Mucosa of gallbladder (tissue), 1 donor: ENCODE data around the gene HSPB7. TPM values are rescaled to one million over a fixed set of nuclear protein-coding genes. Genes with fewer than 3 reads are reported as not detected.
"Not testable (repeated sequence)": the region's sequence is repeated elsewhere in the genome, so short reads cannot be mapped to it uniquely, and the experiment has no call there.

ENCODE experiments used
- DNase-seq: peaks from one replicate; pipeline ENCODE4 v3.0.0-alpha.2; 2020; ENCODE audit warnings: low spot score
- total RNA-seq: library from RNA; stranded (reverse); gene quantifications from one replicate; pipeline ENCODE4 v1.2.1, GENCODE V29; 2021
- donor health status: DM: no; HTN: no; CAD: no.

The HSPB7 gene
- total RNA-seq, 1 donor from 2014 or later: 187 TPM

DNA sequence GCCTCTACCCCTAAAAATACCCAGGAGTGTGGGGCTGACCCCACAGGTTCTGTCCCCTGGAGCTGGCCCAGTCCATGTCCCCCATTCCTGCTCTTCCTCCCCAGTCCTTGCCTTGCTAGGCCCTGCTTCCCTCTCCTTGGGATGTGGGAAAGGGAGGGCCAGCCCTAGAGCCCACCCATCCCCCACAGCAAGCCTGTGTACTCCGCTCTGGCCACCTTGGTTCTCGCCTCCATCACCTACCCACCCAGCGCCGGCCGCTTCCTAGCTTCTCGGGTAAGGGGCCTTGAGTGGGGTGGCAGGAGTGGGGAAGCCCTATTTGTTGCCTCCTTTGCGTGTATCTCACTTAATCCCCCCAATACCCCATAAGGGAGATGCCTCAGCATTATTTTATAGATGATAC, 32.5 kb upstream of the HSPB7 start:
- no peak for DNase-seq

DNA sequence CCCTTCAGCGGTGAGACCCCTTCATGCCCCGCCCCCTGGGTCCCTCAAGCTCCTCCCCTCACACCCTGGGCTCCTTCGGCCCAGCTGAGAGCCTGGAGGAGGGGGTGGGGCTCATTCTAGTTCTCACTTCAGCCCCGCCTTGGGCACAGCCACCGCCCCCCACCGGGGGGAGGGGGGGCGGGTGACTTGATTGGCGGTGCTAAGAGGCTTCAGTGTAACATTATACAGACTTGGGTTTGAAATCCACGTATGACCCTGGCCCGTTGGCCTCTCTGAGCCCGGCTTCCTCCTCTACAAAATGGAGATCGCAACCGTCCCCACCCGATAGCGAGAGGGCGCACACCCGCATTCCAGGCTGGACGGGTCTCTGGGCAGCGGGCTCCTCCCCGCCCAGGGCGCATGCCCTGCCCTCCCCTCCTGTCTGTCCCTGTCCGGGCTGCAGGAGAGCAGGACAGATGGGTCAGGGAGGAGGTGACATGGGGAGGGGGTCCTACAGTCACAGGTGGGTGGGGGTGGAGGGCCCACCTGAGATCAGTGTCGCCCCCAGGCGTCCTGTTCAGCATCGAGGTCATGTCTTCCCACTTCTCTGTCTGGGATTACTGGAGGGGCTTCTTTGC, 30.8 kb upstream of the HSPB7 start:
- no peak for DNase-seq

DNA sequence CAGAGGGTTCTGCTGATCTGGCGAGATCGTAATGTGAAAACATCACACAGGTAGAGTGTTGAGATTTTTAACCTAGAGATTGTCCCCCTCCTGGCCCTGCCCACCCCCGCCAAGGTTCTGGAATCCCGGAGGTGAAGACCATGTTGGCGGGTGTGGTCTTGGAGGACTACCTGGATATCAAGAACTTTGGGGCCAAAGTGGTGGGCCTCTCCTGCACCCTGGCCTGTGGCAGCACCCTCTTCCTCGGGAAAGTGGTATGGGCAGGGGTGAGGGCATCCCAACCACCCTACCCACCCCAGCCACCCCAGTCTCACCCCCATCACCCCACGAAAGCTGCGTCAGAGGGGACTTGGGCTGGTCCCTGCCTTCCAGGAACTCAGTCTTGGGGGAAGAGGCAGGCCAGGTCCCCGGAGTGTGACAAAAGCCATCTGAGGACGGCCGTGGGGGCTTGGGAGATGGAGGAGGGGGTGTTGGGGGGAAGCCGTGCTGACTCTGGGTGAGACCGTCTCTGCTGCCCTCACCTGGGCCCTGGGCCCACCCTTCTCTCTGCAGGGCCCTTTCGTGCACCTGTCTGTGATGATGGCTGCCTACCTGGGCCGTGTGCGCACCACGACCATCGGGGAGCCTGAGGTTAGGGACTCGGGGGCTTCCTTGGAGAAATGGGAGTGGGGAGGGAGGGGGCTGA, 30.1 kb upstream of the HSPB7 start:
- DNase-seq: no peak

DNA sequence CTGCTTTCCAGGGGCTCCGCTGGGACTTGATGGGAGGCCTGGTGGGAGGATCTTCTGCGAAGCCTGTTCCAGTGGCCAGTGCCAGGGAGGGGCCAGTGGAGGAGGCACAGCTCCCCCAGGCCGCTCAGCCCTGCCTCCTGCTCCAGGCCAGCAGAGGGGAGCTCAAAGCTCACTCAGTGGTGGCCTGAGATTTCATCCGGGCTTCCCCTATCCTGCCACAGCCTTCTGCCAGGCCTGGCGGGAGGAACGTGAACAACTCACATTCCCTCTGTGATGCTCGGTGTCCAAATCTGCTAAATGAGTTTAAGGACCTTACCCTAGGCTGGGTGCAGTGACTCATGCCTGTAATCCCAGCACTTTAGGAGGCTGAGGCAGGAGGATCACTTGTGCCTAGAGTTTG, 29.0 kb upstream of the HSPB7 start:
- no peak for DNase-seq

DNA sequence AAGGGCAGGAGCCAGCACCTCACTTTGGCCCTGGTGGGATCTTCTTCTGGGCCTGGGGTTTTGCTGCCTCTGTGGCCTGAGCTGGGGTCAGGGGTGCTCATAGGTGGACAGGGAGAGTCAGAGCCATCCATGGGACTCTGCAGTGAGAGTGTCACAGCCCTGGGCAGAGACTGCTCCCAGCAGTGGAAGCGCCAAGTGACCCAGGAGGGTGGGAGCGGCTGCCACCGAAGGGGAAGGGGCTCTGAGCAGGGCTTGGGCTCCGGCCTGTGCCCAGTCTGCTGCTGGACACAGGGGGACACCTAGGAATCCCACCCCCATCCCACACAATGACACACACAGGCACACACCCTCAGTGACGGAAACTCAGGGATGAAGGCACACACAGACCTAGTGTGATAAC, 26.1 kb upstream of the HSPB7 start:
- DNase-seq: no peak

DNA sequence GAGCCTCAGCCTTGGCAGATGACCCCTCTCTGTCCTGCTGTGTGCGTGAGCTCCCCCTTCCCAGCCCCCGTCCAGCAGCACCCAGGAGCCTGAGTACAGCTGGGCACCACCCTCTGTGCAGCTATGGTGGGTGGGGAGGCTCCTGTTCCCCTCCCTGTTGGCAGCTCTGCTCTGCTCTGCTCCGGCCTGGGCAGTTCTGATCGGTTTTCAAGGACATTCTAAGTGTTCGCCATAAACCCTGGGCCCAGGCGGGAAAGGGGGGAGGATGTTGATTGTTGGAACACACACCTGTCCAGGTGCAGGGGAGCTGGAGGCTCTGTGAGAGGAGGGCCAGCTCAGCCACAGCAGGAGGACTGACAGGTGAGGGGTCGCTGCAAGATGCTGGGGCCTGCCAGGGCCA, 25.7 kb upstream of the HSPB7 start, which contains the start of gene CLCNKB:
TSS of gene CLCNKB (plus strand) at position 262 of the 400 bp plus-strand sequence. CDS start 711 bp downstream, outside the sequence.
- no peak for DNase-seq

DNA sequence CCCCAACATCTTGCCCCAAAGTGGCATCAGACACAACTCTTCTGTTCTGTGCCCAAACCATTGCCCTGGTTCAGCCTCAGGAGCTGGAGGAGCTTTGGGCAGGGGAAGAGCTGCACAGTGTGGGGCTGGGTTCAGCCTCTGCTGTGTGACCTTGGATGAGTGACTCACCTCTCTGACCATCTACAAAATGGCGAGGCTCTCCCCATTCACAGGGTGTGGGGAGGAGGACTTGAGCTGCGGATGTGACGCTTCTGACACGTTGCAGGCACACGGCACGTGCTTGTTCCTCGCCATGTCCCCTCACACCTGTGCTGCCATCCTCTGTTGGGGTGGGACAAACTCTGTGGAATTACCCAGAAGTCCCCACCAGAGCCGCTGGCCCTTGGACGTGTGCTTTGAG, 24.8 kb upstream of the HSPB7 start:
- not testable (repeated sequence) for DNase-seq

DNA sequence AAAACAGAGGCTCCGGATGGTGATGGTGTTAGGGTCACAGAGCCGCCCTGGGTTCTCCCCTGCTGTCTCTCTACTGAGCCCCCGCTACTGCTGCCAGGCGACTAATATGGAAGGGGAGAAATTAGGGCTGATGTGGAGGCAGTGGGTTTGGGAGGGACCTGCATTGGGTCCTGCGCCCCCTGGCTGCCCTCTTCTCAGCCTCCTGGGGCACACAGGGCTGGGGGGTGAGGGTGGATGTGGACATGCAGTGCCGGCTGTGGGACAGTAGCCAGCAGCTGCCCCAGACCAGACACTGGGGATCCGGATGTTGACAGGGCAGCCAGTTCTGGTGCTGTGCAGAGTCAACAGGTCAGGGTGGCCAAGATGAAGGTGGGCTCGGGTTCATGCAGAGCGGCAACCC, 24.3 kb upstream of the HSPB7 start:
- DNase-seq: no peak

DNA sequence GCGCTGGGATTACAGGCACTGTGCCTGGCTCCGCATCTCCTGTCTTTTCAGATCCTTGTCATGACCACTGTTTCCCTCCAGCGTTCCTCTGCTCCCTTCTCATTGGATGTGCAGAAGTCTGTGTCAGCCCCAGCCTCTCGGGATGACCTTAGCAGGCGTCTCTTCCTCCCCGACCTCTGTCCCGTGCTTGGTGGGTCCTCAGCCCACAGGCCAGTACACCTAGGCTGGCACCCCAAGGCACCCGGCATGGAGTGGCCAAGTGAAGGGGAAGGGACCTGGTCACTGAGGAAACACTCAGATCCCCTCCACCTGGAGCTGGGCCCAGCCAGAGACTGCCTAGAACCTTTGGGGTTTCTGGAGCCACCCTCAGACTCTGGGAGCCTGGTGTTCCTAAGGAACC, 23.4 kb upstream of the HSPB7 start:
- no peak for DNase-seq

DNA sequence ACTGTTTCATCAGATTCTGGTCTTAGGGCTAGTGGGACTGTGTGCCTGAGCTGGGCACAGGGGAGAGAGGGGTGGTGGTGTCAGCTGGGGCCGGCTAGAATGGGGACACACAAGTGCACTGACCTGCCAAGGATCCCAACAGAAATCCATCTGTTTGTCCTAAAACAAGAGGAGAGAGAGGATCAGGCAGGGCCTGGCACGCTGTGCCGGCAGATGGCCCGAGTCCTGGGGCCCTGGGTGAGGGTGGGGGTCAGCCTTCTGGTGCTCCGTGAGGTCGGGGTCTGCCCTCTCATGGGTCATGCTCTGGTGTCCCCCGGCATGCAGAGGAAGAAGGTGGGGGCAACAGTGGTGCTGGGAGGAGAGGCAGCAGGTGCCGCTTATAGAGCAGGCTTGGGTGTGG, 22.0 kb upstream of the HSPB7 start:
- DNase-seq: not testable (repeated sequence)

DNA sequence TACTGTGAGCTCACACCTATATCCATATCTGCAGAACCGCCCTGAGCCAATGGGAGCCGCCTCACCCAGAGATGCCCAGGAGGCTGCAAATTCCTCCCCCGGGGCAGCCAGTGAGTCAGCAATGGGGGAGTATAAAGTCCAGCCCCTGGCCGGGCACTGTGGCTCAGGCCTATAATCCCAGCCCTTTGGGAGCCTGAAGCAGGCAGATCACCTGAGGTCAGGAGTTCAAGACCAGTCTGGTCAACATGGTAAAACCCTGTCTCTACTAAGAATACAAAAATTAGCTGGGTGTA, 20.7 kb upstream of the HSPB7 start:
- no peak for DNase-seq

DNA sequence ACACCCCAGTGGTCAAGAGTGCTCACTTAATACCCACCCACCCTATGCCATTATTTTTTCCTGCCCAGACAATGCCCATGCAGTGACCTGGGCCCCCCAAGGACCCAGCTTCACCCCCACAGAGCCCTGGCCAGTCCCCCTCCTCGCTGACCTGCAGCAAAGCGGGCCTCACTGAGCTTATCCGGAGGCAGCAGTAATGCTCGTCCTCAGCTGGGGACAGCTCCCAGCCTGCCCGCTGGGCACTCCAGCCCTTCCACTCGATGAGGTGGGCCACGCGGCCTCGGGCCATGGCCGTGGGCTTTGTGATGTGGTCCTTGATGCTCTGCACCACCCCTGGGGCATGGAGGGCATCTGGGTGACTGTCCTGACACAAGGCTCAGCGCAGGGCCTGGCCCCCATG, 18.6 kb upstream of the HSPB7 start:
- DNase-seq: not testable (repeated sequence)

DNA sequence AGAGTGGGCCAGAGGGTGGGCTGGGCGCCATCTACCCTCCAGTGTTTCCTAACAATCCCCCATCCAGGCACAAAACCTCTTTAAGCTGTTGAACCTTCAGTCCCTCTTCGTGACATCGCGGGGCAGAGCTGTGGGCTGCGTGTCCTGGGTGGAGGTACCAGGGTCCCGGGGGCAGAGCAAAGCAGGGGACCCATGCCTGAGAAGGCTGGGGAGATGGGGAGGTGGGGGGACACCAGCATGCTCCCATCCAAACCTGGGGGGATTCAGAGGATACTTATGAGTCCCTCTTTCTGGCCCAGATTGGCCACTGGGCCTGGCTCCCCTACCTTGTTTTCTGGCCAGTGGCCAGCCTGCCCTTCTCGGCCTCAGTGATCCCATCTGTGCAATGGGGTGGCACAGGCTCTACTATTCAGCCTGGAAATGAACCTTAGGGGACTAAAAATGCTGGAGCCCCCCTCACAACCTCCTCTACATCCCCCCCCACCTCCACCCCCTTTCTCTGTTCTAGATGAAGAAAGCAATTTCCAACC, 15.3 kb upstream of the HSPB7 start:
- DNase-seq: not testable (repeated sequence)

DNA sequence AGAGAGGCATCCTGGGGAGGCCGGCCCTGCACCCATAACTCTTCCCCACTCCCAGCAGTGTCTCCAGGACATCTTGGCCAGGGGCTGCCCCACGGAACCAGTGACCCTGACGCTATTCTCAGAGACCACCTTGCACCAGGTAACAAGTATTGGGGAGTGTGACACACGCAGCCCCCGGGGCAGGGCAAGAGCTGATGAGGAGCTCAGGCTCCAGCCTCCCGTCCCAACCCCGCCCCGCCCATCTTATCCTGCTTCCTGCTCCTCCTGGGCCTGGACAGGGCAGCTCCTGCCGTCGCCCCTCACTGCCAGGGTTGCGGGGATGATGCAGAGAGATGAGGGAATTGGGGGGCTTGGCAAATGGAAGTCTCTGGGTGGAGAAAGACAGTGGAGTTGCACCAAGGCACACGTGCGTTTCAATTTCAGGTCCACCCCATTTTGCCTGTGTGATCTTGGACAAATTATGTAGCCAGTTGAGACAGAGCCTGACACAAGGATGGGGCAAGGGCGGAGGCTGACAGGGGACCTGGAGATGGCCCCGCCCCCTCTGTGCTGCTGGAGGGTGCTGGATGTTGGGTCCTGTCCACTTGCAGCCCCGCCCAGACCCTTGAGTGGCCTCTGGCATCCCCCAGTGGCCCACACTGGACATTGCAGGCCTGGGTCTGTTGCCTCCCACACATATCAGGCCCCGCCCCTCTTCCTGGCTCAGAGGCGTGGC, 14.7 kb upstream of the HSPB7 start:
- DNase-seq: peak; percentile 77

DNA sequence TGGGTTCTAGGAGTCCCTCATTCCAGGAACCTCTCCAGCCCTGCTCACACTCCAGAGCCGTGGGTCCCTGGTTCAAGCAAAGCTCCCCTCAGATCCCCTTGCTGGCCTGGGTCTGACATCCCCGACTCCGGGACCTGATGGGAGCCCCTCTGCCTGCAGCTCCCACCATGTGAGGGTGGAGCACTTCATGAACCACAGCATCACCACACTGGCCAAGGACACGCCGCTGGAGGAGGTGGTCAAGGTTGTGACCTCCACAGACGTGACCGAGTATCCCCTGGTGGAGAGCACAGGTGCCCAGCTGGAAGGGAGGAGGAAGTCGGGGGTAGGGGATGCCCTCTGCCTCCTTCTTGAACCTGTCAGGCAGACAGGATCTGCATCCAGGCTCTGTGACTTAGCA, 13.7 kb upstream of the HSPB7 start:
- DNase-seq: no peak

DNA sequence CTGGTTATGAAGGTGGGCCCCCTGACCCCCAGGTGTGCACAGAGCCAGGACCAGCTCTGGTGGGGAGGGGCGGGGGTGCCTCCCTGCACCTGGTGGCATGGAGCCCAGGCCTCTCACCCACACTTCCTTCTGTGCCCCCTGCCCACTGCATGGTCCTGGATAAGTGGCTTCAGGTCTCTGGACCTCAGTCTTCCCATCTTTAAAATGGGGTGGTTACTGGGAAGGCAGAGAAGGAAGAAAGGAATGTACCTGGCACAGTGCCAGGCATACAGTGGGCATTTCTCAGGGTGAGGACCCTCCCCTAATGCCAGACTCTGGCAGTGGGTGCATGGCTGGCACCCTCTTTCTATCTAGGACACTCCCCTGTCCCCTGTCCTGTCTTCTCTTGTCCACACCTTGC, 11.4 kb upstream of the HSPB7 start:
- DNase-seq: no peak

DNA sequence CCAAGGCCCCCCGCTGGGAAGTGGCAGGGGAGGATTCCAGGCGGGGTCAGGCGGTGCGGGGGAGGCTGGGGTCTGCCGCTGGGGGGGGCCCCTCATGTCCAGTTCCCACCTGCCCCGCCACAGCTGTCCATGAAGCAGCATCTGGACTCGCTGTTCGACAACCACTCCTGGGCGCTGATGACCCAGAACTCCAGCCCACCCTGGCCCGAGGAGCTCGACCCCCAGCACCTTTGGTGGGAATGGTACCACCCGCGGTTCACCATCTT, 11.1 kb upstream of the HSPB7 start:
- not testable (repeated sequence) for DNase-seq

DNA sequence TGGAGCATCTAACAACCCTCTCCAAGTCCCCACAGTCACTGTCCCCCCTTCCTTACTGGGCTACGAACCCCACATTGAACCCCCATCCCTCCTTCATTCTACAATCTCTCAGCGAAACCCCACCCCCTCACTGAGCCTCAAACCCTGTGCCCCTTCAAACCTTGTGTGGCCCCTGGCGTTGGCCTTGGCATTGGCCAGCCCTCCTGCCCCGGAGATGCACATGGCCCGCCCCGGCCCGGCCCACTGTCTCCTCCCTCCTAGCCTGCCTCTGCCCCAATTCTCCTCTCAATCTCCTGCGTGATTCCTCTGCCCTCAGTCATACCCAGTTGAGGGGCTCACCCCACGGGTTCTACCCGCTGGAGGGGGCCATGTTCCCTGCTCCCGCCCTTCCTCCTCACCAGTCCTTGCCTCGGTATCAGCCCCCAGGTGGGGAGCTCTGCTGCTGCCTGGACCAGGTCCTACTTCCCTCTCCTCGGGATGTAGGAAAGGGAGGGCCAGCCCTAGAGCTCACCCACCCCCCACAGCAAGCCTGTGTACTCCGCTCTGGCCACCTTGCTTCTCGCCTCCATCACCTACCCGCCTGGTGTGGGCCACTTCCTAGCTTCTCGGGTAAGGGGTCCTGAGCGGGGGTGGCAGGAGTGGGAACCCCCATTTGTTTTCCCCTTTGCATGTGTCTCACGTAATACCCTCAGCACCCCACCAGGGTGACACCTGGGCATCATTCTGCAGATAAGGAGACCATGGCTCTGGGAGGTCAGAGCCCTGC, 10.6 kb upstream of the HSPB7 start:
- DNase-seq: no peak

DNA sequence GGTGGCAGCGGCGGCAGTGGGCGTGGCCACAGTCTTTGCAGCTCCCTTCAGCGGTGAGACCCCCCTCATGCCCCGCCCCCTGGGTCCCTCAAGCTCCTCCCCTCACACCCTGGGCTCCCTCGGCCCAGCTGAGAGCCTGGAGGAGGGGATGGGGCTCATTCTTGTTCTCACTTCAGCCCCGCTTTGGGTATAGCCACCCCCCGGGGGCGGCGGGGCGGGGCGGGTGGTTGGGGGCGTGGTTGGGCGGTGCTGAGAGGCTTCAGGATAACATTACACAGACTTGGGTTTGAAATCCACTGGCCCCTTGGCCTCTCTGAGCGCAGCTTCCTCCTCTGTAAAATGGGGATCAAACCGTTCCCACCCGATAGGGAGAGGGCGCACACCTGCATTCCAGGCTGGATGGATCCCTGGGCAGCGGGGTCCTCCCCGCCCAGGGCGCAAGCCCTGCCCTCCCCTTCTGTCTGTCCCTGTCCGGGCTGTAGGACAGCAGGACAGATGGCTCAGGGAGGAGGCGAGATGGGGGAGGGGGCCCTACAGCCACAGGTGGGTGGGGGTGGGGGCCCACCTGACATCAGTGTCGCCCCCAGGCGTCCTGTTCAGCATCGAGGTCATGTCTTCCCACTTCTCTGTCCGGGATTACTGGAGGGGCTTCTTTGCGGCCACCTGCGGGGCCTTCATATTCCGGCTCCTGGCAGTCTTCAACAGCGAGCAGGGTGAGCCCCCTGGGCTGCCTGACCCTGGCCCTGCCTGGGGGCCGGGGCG, 9.1 kb upstream of the HSPB7 start:
- no peak for DNase-seq

DNA sequence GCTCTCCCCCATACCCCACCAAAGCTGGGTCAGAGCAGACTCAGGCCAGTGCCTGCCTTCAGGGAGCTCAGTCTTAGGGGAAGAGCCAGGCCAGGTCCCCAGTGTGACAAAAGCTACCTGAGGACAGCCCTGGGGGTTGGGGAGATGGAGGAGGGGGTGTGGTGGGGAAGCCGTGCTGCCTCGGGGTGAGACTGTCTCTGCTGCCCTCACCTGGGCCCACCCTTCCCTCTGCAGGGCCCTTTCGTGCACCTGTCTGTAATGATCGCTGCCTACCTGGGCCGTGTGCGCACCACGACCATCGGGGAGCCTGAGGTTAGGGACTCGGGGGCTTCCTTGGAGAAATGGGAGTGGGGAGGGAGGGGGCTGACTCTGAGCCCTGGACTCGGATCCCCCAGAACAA, 8.5 kb upstream of the HSPB7 start:
- not testable (repeated sequence) for DNase-seq

DNA sequence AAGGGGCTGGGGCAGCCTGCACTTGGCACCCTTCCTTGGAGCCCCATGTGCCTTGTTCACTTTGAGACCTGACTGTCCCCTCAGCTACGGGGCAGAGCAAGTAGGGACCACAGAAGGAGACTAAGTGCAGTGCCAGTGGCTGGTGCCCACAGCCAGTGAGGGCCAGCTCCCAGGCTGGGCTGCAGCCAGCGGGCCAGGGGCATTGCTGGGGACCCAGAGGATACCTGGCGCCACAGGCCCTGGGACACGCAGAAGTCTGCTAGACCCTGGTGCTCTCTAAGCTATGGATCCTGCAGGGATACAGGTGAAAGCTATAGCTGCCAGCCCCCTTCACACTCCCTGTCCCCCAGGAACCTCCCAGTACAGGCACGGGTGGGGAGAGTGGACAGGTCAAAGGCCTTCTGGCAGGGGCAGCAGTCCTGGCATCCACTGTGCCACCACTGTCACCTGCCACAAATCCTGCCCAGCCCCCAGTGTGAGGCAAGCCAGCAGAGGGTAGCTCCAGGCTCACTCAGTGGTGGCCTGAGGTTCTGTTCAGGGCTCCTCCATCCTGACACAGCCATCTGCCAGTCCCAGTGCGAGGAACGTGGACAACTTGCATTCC, 5.3 kb upstream of the HSPB7 start:
- no peak for DNase-seq
